OCI-LY1 (cell line): Measurements from ENCODE around the gene PMAIP1.

Experiments
- CTCF ChIP-seq: fragments of 200-600 bp; sonication (generic), shearing (Covaris generic); IDR thresholded peaks from 2 replicates; pipeline ENCODE4 v1.5.1; 2017; ENCODE audit warnings: mild to moderate bottlenecking, antibody characterized with exemption, low read length, moderate library complexity, mixed read lengths
- EZH2 ChIP-seq: fragments of 200-600 bp; sonication (generic), shearing (Covaris generic); IDR thresholded peaks from 2 replicates; pipeline ENCODE4 v1.8.0; 2017; ENCODE audit warnings: borderline replicate concordance, mixed run types, mild to moderate bottlenecking, antibody characterized with exemption, low read length, moderate library complexity, mixed read lengths

- TF ChIP-seq EZH2 (no peak), CTCF (no peak)
Observed at GRCh38 chr18:59928201-59928600, 28.4 kb downstream of the PMAIP1 start.
